CD14-positive monocyte (primary cell): ENCODE data around the gene ARHGAP21. TPM values are rescaled to one million over a fixed set of nuclear protein-coding genes. Genes with fewer than 3 reads are reported as not detected.

Experiments
- DNase-seq, 3 donors: peaks; one replicate each; pipeline ENCODE4 v3.0.0-alpha.2; 2011 to 2022
- H2AFZ ChIP-seq: 2 replicates; pipeline ENCODE4 v1.6.0; 2012; ENCODE audit warnings: mild to moderate bottlenecking, low read depth, low read length, inconsistent platforms; ENCODE audit not compliant: insufficient read depth, poor library complexity, severe bottlenecking
- H3K27ac ChIP-seq, 2 donors: 1 replicate in 1 of 2; 2 replicates in 1 of 2; pipeline ENCODE4 v1.5.1; 2012 to 2013; ENCODE audit warnings: low read length in 2 of 2, control low read depth in 1 of 2, inconsistent platforms in 1 of 2, low read depth in 1 of 2, mild to moderate bottlenecking in 1 of 2
- H3K27me3 ChIP-seq, 2 donors: one replicate each; pipeline versions ENCODE4 v1.6.0 to v1.6.1; 2011 to 2013; ENCODE audit warnings: low read length in 2 of 2; ENCODE audit not compliant: control insufficient read depth in 2 of 2, insufficient read depth in 2 of 2
- H3K36me3 ChIP-seq, 2 donors: replicated peaks in 1 of 2; 1 replicate in 1 of 2; 2 replicates in 1 of 2; pipeline versions ENCODE4 v1.5.1 to v1.6.1; 2012 to 2013; ENCODE audit warnings: low read length in 2 of 2, control low read depth in 1 of 2, inconsistent platforms in 1 of 2, mild to moderate bottlenecking in 1 of 2; ENCODE audit not compliant: insufficient read depth in 2 of 2, control insufficient read depth in 1 of 2
- H3K4me1 ChIP-seq, 2 donors: 1 replicate in 1 of 2; 2 replicates in 1 of 2; pipeline versions ENCODE4 v1.5.1 to v1.6.1; 2012 to 2013; ENCODE audit warnings: low read length in 2 of 2, control low read depth in 1 of 2, inconsistent platforms in 1 of 2, mild to moderate bottlenecking in 1 of 2, moderate library complexity in 1 of 2; ENCODE audit not compliant: insufficient read depth in 2 of 2, control insufficient read depth in 1 of 2
- H3K4me2 ChIP-seq: replicated peaks from 2 replicates; pipeline ENCODE3; 2012; ENCODE audit warnings: low read length, moderate library complexity, mild to moderate bottlenecking; ENCODE audit not compliant: poor library complexity, severe bottlenecking; ENCODE audit errors: extremely low read depth
- H3K4me3 ChIP-seq, 3 experiments: fragments of 200-600 bp in 1 of 3; sonication (generic) in 1 of 3; replicated peaks in 1 of 3; 1 replicate in 2 of 3; 2 replicates in 1 of 3; pipeline ENCODE4 v1.5.1; 2011 to 2013; ENCODE audit warnings: low read length in 3 of 3, mild to moderate bottlenecking in 3 of 3, control low read depth in 2 of 3, low read depth in 2 of 3, inconsistent platforms in 1 of 3, moderate library complexity in 1 of 3
- H3K79me2 ChIP-seq: 2 replicates; pipeline ENCODE4 v1.6.0; 2012; ENCODE audit warnings: mild to moderate bottlenecking, control low read depth, inconsistent platforms, low read length, moderate library complexity; ENCODE audit not compliant: insufficient read depth
- H3K9ac ChIP-seq: 2 replicates; pipeline ENCODE4 v1.6.0; 2017; ENCODE audit warnings: low read length, mild to moderate bottlenecking; ENCODE audit not compliant: insufficient read depth, poor library complexity, severe bottlenecking
- H3K9me3 ChIP-seq, 2 donors: replicated peaks in 1 of 2; 1 replicate in 1 of 2; 2 replicates in 1 of 2; pipeline versions ENCODE4 v1.5.1 to v1.6.1; 2012 to 2013; ENCODE audit warnings: low read length in 2 of 2, control low read depth in 1 of 2; ENCODE audit not compliant: control insufficient read depth in 1 of 2, insufficient read depth in 1 of 2
- H4K20me1 ChIP-seq: 2 replicates; pipeline ENCODE4 v1.6.0; 2012; ENCODE audit warnings: mild to moderate bottlenecking, low read length, control low read depth, moderate library complexity; ENCODE audit not compliant: insufficient read depth
- H3K27ac Mint-ChIP-seq, 7 donors: one replicate each; pipeline ENCODE4 v1.8.0; 2020; ENCODE audit warnings: mild to moderate bottlenecking in 7 of 7, mixed read lengths in 7 of 7, moderate library complexity in 6 of 7, inconsistent platforms in 2 of 7
- H3K27me3 Mint-ChIP-seq, 3 donors: one replicate each; pipeline ENCODE4 v1.8.0; 2021 to 2022; ENCODE audit warnings: low read depth in 3 of 3, mild to moderate bottlenecking in 3 of 3, mixed read lengths in 3 of 3, moderate library complexity in 3 of 3, inconsistent platforms in 1 of 3
- H3K36me3 Mint-ChIP-seq, 2 donors: one replicate each; pipeline ENCODE4 v1.8.0; 2020; ENCODE audit warnings: mixed read lengths in 2 of 2, inconsistent platforms in 1 of 2, mild to moderate bottlenecking in 1 of 2
- H3K4me1 Mint-ChIP-seq: one replicate; pipeline ENCODE4 v1.8.0; 2020; ENCODE audit warnings: mild to moderate bottlenecking, mixed read lengths
- H3K4me3 Mint-ChIP-seq, 2 donors: one replicate each; pipeline ENCODE4 v1.8.0; 2020; ENCODE audit warnings: mild to moderate bottlenecking in 2 of 2, mixed read lengths in 2 of 2, moderate library complexity in 1 of 2
- H3K9me3 Mint-ChIP-seq, 7 donors: one replicate each; pipeline ENCODE4 v1.8.0; 2020 to 2022; ENCODE audit warnings: mixed read lengths in 7 of 7, mild to moderate bottlenecking in 6 of 7, moderate library complexity in 6 of 7, inconsistent platforms in 2 of 7
- CTCF ChIP-seq: fragments of 200-600 bp; IDR thresholded peaks from one replicate; pipeline ENCODE4 v1.8.0; 2022; ENCODE audit warnings: antibody characterized with exemption, mild to moderate bottlenecking
- WGBS: methylation state at CpG from one replicate; pipeline ENCODE4 v1.1.5; 2013; ENCODE audit warnings: missing lambda C conversion rate; ENCODE audit not compliant: insufficient coverage; 5-methylcytosine and 5-hydroxymethylcytosine counted together
- intact Hi-C, 2 donors: fragments of 100-400 bp; cut with micrococcal nuclease; formaldehyde crosslinking; loops; one replicate each; pipeline versions ENCODE4 v1.15.0 to v1.15.1; 2023
- polyA plus RNA-seq, 3 donors: library from polyadenylated mRNA; depleted of rRNA in 1 of 3; unstranded in 2 of 3; stranded (reverse) in 1 of 3; fragments of 300-500 nt in 2 of 3; fragments of >200 nt in 1 of 3; fragmentation: Illumina TruSeq in 2 of 3; gene quantifications; 1 replicate in 2 of 3; 2 replicates in 1 of 3; pipeline ENCODE4 v1.2.3, GENCODE V29; 2012 to 2021

ARHGAP21 gene
- polyA plus RNA-seq, 3 donors, result 2.1 to 20.0 (median 3.4) TPM

- Histone ChIP-seq H3K36me3 (no peaks in the 10 kb centered on the region), H2AFZ (no peak overlapping the region), H3K4me3 (no peak overlapping the region), H3K27me3 (no peaks in the 10 kb centered on the region), H3K9ac (no peak overlapping the region), H3K9me3 (no peaks in the 10 kb centered on the region), H3K4me1 (no peaks in the 10 kb centered on the region), H4K20me1 (no peaks in the 10 kb centered on the region), H3K79me2 (no peaks in the 10 kb centered on the region), H3K4me2 (no peak overlapping the region), H3K27ac (no peak overlapping the region)
- DNase-seq, result no peak
- H3K36me3 Mint-ChIP-seq, result peaks cover 2 to 6% of the 10 kb centered on the region in 2 donors
- no CpG with 5 or more reads among the region's 1 CpG for WGBS
- intact Hi-C loops, result no loop called here
- H3K4me1 Mint-ChIP-seq, result no peaks in the 10 kb centered on the region
- H3K4me3 Mint-ChIP-seq, result no peak overlapping the region
- H3K27me3 Mint-ChIP-seq, result peaks cover 2 to 3% (median 2%) of the 10 kb centered on the region in 3 donors
- H3K9me3 Mint-ChIP-seq, result peaks cover 0 to 1% (median 0%) of the 10 kb centered on the region in 7 donors
- no peak overlapping the region for H3K27ac Mint-ChIP-seq
- no peak for TF ChIP-seq CTCF
Measured at GRCh38 chr10:24579448-24579847, 144.2 kb downstream of the ARHGAP21 start.

- Mint-ChIP-seq H3K4me1 (no peaks in the 10 kb centered on the region), H3K9me3 (peaks cover 0 to 7% (median 0%) of the 10 kb centered on the region in 7 donors), H3K36me3 (no peaks in the 10 kb centered on the region), H3K27ac (peak overlapping the region in 1 of 7 donors; percentile 16), H3K4me3 (no peak overlapping the region), H3K27me3 (peaks cover 2 to 3% (median 2%) of the 10 kb centered on the region in 3 donors)
- no peaks in the 10 kb centered on the region for H3K27me3 ChIP-seq
- no peaks in the 10 kb centered on the region for H4K20me1 ChIP-seq
- 83% methylated on average over 3 of the region's 10 CpGs for WGBS
- intact Hi-C loops, result no loop called here
- H3K9me3 ChIP-seq, result no peaks in the 10 kb centered on the region
- TF ChIP-seq CTCF, result no peak
- H3K4me1 ChIP-seq, result no peaks in the 10 kb centered on the region
- no peak for DNase-seq
- H3K36me3 ChIP-seq, result no peaks in the 10 kb centered on the region
- H3K27ac ChIP-seq, result no peak overlapping the region
- H3K4me3 ChIP-seq, result no peak overlapping the region
- H3K9ac ChIP-seq, result no peak overlapping the region
- H2AFZ ChIP-seq, result no peak overlapping the region
- H3K79me2 ChIP-seq, result no peaks in the 10 kb centered on the region
- no peak overlapping the region for H3K4me2 ChIP-seq
Measured at GRCh38 chr10:24575481-24576002, 148.1 kb downstream of the ARHGAP21 start.
